Transverse colon (tissue), 3 donors: ENCODE data around the gene MED25.

Experiments
- CTCF ChIP-seq, 5 experiments: fragments of 200-600 bp in 3 of 5; fragments of 450-650 bp in 2 of 5; sonication (generic) in 3 of 5; IDR thresholded peaks; 1 replicate in 2 of 5; 2 replicates in 3 of 5; pipeline ENCODE4 v1.5.1; 2016 to 2017; ENCODE audit warnings: antibody characterized with exemption in 5 of 5, inconsistent platforms in 3 of 5, mild to moderate bottlenecking in 2 of 5, moderate library complexity in 1 of 5
- EP300 ChIP-seq: sonication (generic); formaldehyde crosslinking; IDR thresholded peaks from one replicate; pipeline ENCODE4 v1.6.1; 2017; ENCODE audit warnings: antibody characterized with exemption, low read depth
- POLR2A ChIP-seq: fragments of 450-650 bp; IDR thresholded peaks from one replicate; pipeline ENCODE4 v1.6.1; 2016; ENCODE audit warnings: antibody characterized with exemption, mild to moderate bottlenecking, moderate library complexity

- TF ChIP-seq CTCF (IDR thresholded peaks at IDR 0.05), result no peak
- peak; percentile 55 for TF ChIP-seq POLR2A
- no peak for TF ChIP-seq EP300
These were observed 58.4 kb downstream of the MED25 start for GRCh38 chr19:49876422-49877019.
